ENCODE measurements around the gene PFKM. TPM values are rescaled to one million over a fixed set of nuclear protein-coding genes. Genes with fewer than 3 reads are reported as not detected.

PFKM gene
- total and polyA plus RNA-seq, 2 donors (not counting 3 experiments of a cell fraction or from before 2014, with no cell fraction given) = 53.4 to 74.4 TPM

DNA sequence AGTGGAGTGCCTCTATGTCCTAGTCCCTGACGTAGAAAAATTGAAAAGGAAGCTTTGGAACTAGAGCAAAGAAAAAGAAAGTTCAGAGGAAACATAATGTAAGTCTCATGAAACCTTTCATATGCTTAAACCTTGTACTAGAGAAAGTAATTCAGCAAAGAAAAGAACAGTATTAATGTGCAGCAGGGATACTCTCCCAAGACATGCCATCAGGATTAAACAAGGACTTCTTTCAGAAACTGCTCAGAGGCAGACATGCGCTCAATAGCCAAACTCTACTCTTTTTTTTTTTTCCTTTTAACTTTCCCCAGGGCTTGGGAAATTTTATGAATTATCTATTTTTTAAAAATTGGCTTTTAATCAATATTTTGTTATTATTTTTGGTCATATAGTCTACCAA, 45.3 kb downstream of the PFKM start:
- Histone ChIP-seq H3K9ac (replicated peaks; ENCODE audit: extremely low read depth, insufficient read depth, low read length) (no peak overlapping the region), H3K4me3 (replicated peaks in 1 of 3; ENCODE audit: insufficient read depth in 1 of 3, low read depth in 1 of 3, low read length in 3 of 3) (no peak overlapping the region), H3K4me1 (ENCODE audit: control insufficient read depth, extremely low read depth, insufficient read depth, low read length) (no peaks in the 10 kb centered on the region), H3K4me2 (ENCODE audit: insufficient read depth, low read length) (no peak overlapping the region), H3K27ac (ENCODE audit: insufficient read depth, low read depth, low read length) (no peak overlapping the region), H3K36me3 (ENCODE audit: control insufficient read depth in 2 of 2, extremely low read depth in 1 of 2, insufficient read depth in 2 of 2, low read length in 2 of 2) (no peaks in the 10 kb centered on the region), H3K9me1 (replicated peaks; ENCODE audit: control insufficient read depth, extremely low read depth, insufficient read depth, low read length) (no peaks in the 10 kb centered on the region), H2AFZ (ENCODE audit: low read depth, low read length) (no peak overlapping the region), H3K27me3 (ENCODE audit: control insufficient read depth in 2 of 2, insufficient read depth in 2 of 2, low read length in 2 of 2) (peaks cover 10 to 23% of the 10 kb centered on the region in 2 experiments), H3K79me2 (ENCODE audit: control insufficient read depth, insufficient read depth, low read length) (no peaks in the 10 kb centered on the region), H3K9me3 (replicated peaks; ENCODE audit: control insufficient read depth, insufficient read depth, low read length) (no peaks in the 10 kb centered on the region), H4K20me1 (replicated peaks; ENCODE audit: control insufficient read depth, extremely low read depth, insufficient read depth, low read length) (no peaks in the 10 kb centered on the region)
- no TSS peak for BruUV-seq (replicated peaks)
- dilution Hi-C loops (cut with MboI; ENCODE audit: extremely low pct_ligation_motif_present, low sequenced_read_pairs) (no loop called here), intact Hi-C loops (cut with micrococcal nuclease) (loop anchor here (2.0 to 5.0 kb wide), 2 partner anchors 162 to 216 kb away; partner anchors contain the start of gene COL2A1)
- FAIRE-seq (no peak), DNase-seq (ENCODE audit: low read depth, low spot score) (no peak)
- no peak for TF ChIP-seq POLR2A (IDR thresholded peaks at IDR 0.05; ENCODE audit: low read depth, low read length)
- TF ChIP-seq, protein P1, sequence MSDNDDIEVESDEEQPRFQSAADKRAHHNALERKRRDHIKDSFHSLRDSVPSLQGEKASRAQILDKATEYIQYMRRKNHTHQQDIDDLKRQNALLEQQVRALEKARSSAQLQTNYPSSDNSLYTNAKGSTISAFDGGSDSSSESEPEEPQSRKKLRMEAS (IDR thresholded peaks at IDR 0.05; ENCODE audit: insufficient read depth, insufficient read length) = no peak
- TF ChIP-seq JUN (IDR thresholded peaks at IDR 0.05; ENCODE audit: borderline replicate concordance, insufficient read depth, insufficient read length, low read depth) = no peak
- TF ChIP-seq EZH2 (IDR thresholded peaks at IDR 0.05; ENCODE audit: borderline replicate concordance, low read depth, low read length, severe bottlenecking) = no peak
- no peak for TF ChIP-seq GATA2 (IDR thresholded peaks at IDR 0.05; ENCODE audit: insufficient read depth, insufficient read length, low read depth, low read length)
- TF ChIP-seq POLR2AphosphoS5 (IDR thresholded peaks at IDR 0.05; ENCODE audit: insufficient read depth, low read depth, low read length) = no peak
- TF ChIP-seq, protein P2, sequence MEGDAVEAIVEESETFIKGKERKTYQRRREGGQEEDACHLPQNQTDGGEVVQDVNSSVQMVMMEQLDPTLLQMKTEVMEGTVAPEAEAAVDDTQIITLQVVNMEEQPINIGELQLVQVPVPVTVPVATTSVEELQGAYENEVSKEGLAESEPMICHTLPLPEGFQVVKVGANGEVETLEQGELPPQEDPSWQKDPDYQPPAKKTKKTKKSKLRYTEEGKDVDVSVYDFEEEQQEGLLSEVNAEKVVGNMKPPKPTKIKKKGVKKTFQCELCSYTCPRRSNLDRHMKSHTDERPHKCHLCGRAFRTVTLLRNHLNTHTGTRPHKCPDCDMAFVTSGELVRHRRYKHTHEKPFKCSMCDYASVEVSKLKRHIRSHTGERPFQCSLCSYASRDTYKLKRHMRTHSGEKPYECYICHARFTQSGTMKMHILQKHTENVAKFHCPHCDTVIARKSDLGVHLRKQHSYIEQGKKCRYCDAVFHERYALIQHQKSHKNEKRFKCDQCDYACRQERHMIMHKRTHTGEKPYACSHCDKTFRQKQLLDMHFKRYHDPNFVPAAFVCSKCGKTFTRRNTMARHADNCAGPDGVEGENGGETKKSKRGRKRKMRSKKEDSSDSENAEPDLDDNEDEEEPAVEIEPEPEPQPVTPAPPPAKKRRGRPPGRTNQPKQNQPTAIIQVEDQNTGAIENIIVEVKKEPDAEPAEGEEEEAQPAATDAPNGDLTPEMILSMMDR (IDR thresholded peaks at IDR 0.05; ENCODE audit: extremely low read depth in 1 of 2, insufficient read depth in 1 of 2, low read depth in 1 of 2, low read length in 2 of 2) = no peak
- no peak for TF ChIP-seq MYC (IDR thresholded peaks at IDR 0.05; ENCODE audit: low read depth, low read length)
- TF ChIP-seq FOS (IDR thresholded peaks at IDR 0.05; ENCODE audit: borderline replicate concordance, insufficient read depth, low read length) = no peak
- POLR2A ChIA-PET = no interaction called here
- CTCF ChIA-PET = interaction anchor here (0.7 to 2.7 kb wide), 10 partner anchors 15 to 326 kb away, joined by 3 to 16 read pairs (median 3); partner anchors contain the start of gene TMEM106C
